NCI-H1417 (cell line): ENCODE data around the gene CDH22.

Experiments used
- DNase-seq, 3 experiments: peaks; one replicate each; lab custom pipeline; 2025; lab: John Stamatoyannopoulos, UW

Gene CDH22

DNA sequence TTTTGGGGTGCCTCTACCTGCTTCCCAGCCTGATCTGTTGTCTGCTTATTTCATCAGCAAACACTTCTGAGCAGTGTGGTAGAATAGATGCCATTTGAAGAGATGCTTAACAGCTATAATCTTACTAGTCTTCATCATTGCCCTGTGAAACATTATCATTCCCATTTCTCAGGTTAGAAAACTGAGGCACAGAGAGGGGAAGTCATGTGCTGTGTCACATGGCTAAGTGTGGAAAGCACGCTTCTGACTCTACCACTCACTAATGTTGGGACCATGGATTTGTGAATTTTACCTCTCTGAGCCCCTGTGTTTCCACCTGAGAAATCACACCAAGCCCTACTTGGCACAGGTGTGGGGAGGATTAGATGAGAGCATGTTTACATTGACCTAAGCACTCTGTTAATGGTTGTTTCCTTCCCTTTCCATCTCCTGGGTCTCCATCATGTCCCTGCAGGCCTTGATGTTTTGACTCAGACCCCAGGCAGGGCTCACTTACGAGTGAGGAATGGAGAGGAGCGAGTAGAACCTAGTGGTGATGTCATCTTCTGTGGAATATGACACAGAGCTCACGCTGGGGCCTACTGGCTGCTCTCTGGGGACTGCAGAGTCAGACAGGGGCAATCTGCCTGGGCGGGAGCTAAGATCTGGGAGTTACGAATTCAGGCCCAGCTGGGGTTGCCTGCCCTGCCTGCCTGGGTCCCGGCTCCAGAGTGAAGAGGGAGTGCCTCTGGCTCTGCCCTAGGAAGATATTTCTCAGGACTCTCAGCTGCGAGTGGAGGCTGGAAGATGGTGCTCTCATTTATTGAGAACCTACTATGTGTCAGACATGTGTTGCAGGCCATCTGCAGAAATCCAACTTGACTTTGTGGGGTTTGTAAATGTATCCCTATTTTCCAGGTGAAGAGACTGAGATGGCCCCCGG lies 64.3 kb downstream of the CDH22 start:
- peak in 2 of 3 experiments; percentile 29 to 68 for DNase-seq

DNA sequence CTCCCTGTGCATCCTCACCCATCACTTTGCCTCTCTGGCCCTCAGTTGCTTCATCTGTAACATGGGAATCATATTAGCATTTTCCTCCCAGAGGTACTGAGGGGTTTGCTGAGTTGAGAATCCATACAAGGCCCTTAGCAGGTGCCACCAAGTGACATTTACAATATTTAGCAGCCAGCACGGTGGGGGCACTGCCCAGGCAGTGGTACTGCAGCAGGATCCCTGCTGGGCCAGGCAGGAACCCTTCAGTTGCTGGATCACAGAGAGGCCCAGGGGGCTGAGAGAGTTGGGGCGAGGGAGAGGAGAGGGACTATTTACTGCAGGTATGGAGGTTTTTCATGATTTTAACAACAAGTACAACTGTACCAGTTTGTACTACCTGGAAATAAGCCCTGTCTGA lies 65.9 kb downstream of the CDH22 start:
- peak in 2 of 3 experiments; percentile 13 to 39 for DNase-seq

DNA sequence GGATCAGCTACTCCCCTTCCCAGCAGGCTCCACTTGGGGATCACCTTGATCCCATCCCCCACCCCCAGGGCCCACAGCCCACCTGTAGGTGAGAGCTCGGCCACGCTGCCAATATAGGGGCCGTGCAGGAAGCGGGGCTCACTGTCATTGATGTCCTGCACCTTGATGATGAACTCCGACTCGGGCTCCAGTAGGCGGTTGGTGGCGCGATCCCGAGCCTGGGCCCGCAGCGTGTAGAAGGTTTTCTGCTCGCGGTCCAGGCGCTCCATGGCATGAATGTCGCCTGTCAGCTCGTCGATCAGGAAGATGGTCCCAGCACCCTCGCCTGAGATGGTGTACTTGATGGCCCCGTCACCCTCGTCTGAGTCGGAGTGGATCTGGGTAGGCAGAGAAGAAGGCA lies 67.4 kb downstream of the CDH22 start:
- DNase-seq, result no peak

DNA sequence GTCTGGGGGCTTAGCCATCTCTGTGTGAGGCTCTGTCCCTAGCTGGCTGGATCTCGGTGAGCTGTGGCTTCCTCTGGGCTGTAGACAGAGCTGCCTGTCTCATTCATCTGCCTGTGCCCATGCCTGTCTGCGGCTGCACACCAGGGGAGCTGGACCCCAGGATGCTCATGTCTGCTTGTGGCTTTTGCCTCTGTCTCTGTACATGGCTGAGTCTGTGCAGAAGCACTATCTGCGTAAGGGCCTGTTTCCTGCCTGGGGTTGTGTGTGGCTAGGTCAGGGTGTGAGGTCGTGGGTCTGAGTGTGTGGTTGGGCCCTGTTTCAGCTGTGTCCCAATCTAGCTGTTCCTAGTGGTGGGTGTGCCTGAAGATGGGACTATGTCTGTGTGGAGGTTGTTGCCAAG lies 68.2 kb downstream of the CDH22 start:
- no peak for DNase-seq

DNA sequence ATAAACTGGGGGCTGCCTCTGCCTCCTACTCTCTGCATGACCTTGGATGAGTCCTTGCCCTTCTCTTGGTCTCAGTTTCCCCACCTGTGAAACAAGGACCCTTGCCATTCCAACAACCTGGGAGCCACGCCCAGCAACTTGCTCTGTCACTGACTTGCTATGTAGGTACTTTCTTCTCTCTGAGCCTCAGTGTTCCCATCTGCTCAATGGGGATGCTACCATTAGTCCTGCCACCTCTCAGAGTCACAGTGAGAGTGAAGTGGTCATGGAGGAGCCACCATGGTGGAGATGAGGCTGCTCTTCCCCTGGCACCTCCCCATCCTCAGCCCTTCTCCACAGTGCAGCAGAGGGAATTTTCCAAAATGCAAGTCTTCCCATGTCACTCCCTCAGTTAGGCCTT lies 70.6 kb downstream of the CDH22 start:
- DNase-seq, result no peak

DNA sequence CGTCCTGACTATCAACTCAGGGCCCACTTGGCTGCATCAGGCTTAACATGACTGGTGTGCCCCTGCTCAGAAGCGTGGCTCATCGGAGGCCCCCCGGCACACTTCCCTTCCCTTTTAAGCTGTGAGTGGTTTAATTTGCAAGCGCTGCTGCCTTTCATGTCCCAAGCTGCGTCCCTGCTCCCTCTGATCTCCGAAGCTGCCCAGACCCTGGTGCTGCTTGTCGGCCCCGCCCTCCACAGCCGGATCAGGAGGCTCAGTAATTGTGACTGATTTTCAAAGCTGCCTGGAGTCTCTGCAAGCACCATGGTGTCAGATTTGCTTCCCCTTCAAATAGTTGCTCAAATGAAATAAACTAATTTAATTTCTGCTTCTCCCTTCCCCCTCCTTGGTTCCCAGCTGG lies 71.1 kb downstream of the CDH22 start:
- DNase-seq, result no peak

DNA sequence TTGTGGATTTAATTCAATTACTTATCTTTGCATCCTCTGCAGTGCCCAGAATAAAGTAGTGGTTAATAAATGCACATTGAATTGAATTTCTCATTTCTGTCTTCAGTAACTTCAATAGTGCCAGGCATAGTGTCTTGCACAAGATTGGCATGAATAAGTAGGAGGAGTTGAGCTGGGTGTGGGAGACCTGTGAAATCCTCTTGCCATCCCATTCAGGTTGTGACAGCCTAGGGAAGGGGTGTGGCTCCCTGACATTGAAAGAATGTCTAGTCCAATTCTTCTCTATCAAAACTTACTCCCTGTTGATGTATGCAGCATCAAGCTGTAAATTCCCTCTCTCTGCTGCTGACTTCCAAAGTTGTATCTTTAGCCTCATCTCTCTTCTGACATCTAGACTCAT lies 73.2 kb downstream of the CDH22 start:
- DNase-seq, result no peak

DNA sequence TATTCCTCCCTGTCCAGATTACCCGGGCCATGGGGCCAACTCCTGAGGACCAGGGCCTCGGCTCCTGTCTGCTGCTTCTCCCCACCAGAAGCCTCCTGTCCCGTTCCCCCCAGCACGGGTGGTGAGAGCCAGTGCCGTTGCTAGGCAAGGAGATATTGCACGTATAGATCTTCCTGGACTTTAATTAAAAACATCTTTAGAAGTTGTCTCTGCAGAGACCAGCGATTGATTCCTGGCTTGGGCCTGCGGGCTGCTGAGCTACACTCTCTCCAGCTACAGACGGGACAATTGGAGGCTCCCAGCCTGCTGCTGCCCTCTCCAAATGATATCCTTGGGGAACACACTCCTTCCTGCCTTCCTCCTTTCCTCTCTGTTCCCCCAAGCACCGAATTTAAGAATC lies 74.6 kb downstream of the CDH22 start:
- no peak for DNase-seq

DNA sequence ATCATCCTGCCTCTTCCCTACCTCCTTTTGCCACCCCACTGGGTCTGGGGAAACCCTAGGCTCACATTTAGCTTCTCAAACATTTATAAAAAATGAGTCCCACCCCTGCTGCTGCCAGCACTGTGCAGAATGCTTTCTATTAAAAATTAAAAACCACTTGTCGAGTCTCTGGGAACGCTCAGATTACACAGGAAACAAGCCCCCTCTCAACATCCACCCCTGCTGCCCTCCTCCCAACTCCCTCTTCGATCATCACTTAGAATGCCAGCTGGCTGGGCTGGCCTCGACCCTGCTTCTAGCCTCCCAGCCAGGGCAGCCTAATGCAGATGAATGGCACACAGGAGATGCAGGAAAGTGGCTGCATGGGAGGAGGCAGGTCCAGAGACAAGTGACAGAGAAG lies 75.8 kb downstream of the CDH22 start:
- DNase-seq, result peak; percentile 30 to 89 (median 69)

DNA sequence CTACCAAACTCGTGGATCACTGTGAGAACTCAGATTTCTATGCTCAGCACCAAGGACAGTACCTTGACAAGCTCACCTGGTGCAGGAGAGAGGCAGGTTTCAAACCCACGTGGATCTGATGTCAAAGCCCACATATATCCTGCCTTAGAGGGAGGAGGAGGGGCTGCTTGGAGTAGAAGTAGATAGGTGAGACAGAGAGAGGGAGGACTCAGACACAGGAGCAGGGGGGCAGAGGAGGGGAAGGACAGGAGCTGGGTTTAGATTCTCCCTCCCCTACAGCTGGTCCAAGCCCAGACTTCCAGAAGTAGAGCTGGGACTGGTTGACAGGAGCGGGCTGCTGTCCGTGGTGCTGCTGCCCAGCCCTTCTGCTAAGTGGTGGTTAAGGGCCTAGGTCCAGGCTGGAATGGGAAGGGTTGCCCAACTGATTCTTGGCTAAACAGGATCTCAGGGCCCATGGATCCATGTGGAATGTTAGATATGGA lies 77.5 kb downstream of the CDH22 start:
- DNase-seq, result peak in 1 of 3 experiments; percentile 30

DNA sequence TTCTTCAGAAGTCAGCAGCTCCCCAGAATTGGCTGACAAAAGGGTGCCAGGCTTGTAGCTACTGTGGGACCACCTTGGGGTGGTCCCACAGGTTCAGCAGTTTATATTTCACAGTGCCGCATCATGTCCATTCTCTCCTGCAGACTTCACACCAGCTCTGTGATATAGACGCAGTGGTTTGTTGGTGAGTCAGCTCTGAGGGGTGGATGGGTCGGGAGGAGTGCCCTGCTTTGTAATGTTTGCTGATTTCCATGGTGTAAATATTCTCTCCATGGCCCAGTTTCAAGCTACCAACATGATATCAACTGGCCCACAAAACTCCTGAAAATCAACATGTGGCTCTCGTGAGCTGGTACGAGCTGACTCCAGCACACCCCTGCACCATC lies 78.2 kb downstream of the CDH22 start:
- no peak for DNase-seq

DNA sequence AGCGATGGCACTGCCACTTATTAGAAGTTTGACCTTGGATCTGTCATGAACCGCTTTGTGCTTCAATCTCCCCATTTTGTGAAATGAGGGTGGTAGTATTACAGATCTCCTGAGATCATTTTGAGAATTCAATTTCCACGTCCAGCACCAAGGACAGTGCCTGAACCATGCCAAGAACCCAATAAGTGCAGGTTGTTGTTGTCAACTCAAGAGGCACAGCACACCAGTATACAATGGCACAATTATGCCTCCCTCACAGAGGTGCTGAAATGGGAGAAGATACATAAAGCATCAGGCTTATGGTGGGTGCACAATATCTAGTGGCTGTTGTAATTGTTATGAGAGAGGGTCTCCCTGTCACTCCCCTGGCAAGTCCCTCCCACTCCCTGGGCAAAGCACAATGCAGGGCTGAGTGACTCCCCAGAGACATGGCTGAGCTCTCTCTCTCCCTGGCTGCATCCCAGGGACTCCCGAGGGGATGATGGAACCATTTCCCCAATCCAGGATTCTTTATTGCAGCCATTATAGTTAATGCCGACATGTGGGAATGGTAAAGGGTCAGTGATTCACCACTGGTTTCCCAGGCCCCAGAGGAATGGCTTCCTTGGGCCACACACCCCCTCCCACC lies 78.7 kb downstream of the CDH22 start:
- DNase-seq, result no peak

DNA sequence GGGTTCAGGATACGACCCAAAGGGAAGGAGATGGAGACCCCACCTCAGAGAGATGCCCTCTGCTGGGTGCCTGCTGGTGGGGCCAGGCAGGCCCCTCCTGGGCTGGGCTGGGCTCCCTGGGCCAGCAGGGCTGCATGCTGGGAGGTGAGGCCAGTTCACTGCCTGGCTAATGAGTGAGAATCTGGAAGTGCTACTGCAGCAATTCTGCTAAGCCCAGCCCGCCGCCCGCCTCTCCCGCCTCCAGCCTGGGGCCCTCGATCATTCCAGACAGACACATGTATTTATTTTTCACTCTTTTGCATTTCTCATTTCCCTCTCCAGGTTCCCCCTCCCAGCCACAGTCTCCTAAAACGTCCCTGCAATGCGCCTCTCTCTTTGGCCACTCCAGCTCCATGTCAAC lies 79.6 kb downstream of the CDH22 start:
- DNase-seq, result peak in 1 of 3 experiments; percentile 70

DNA sequence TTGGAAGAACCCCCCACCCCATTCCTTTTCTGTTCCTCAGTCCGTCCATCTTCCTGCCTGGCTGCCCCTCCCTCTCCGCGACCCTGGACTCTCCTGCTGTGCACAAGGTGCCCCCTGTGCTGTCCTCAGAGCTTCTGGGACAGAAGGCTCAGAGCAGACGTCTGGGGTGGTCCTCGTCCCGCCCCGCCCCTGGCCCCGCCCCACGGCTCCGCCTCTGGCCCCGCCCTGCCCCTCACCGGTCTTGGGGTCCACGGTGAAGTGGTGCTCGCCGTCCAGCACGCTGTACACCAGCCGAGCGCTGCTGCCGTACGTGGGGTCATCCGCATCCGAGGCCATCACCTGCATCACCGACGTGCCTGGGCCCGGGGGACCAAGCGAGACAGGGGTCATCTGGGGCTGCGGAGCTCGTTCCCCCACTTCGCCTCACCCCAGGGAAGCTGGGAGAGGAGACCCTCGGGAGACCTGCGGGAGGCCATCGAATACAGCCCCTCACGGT lies 81.0 kb downstream of the CDH22 start:
- DNase-seq, result no peak

DNA sequence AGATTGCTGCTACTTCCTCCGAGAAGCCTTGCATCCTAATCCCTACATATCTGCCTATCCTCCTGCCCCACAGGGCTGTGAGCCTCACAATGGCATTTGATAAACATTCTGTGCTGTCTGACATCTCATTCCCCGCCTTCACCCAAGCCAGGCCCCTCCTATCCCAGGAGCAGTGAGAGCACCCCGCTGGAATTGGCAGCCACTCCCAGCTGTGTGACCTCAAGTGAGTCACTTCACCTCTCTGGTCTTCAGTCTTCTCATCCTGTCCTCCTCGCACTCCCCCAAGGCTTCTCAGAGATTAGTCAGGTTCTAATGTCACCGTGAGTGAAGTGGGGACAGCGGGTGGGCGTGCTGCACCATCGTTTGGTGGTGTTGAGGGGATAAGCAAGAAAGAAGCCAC lies 81.7 kb downstream of the CDH22 start:
- DNase-seq, result no peak

DNA sequence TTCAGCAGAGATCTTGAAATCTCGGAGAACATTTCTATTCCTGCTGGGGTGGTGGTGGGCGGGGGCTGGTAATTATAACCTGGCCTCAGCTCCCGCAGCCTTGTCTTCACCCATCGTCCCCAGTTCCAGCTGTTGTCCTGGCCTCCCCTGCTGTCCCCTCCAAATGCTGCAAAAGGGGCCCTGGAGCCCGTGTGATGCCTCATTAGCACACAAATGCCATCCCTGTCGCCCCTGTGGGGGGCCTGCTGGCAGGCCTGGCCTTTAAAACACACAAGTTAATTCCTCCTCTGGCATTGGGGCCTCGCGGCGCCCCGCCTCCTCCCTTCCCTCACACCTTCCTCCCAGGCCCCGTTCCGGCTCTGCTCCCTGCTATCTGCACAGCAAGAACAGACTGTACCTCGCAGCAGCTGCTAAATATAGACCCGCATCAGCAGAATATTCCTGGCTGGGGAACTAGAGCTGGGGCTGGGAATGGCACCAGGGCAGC lies 85.7 kb downstream of the CDH22 start:
- DNase-seq, result peak in 1 of 3 experiments; percentile 57

DNA sequence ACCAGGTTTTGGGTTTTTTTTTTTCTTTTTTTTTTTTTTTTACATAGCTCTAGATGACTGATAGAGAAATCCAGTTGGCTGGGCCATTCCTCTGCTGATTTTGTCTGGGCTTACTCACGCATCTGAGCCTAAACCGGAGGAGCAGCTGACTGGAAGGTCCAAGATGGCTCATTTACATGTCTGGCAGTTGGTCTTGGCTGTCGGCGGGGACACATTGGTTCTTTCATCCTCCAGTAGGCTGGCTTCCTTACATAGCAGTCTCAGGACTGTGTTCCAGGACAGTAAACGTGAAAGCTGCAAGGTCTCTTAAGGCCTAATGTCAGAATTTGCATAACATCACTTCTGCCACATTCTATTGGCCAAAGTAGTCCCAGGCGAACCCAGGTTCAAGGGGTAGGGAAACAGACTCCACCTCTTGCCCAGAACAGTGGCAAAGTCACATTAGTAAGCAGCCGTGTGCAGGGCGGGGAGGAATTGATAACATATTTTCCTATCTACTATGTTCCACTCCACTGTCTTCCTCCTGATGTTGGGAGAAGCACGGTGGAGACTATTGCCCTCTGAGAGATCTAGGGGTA lies 87.0 kb downstream of the CDH22 start:
- peak in 1 of 3 experiments; percentile 51 for DNase-seq

DNA sequence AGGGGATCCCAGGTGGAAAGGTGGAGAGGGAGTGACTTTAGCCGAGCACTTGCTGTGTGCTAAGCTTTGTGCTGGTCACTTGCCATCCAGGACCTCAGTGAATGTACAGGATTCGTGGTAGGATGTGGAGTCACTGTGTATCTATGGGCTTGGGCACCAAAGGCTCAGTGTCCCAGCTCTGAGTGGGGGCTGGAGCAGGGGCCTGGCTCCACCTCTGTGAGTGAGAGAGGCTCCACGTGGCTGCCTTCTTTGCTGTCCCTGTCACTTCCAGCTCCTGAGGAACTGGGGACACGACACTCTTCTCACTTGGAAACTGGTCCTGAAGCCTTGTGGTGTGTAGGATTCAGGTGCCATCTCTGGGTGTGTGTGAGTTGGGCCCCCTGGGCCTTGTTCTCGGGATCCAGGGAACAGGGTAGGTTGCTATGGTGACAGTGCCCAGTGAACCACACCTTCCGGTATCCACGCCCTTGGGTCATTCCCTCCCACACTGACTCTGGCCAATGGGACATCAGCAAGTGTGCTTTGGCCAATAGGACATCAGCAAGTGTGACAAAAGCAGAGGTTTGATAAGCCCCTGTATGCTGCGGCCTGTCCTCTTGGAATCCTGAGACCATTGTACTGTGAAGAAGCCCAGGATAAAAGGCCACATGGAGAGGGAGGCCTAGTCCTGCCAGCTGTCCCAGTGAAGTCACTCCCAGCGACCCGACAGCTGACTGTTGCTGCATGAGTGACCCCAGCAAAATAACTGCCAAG lies 87.7 kb downstream of the CDH22 start:
- peak; percentile 74 to 96 (median 90) for DNase-seq

DNA sequence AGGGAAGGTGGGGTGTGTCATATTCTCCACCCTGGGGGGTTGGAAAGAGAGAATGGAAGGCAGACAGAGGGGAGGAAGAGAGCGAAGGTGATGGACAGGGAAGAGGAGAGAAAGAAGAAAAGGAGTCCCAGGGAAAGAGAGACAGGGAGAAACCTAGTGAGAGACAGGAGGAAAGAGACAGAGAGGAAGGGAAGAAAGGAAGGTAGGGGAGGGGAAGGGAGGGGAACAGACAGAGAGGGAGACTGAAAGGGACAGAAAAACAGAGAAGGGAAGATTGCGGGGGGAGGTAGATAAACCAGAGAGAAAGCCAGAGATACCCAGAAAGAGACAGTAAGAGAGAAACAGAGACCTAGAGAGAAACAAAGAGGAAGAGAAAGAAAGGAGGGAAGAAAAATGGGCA lies 88.4 kb downstream of the CDH22 start:
- DNase-seq, result no peak

DNA sequence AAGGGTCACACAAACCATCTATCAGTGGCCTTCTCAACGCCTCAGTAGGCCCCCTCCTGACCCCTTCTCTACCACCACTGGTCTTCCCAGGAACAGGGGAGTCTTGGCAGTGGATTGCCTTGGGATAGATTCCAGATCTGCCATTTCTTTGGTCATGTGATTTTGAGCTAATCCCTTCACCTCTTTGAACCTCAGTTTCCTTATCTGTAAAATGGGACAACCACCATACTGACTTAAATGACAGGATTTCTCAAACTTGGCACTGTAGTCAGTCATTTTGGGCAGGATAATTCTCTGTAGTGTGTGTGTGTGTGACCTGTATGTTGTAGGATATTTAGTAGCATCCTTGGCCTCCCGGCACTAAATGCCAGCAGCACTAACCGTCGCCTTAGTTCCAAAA lies 89.1 kb downstream of the CDH22 start:
- DNase-seq, result no peak

DNA sequence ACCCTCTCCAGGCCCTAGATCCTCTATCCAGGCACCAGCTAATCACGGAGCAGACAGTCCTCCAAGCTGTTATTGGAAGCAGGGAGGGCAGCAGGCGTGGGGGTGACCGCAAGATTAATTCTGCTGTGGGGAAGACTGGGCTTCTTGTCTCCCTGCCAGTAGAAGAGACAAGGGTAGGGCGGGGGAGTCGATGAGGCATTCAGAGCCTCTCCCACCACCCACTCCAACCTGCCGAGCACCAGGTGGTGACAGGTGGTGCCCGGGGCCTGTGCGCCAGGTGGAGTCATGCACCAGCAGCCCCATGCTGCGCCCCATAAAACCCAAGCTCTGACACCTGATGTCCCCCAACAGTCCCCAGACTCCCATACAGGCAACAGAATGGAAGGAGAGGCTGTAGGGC lies 89.6 kb downstream of the CDH22 start:
- DNase-seq, result peak; percentile 34 to 93 (median 62)

DNA sequence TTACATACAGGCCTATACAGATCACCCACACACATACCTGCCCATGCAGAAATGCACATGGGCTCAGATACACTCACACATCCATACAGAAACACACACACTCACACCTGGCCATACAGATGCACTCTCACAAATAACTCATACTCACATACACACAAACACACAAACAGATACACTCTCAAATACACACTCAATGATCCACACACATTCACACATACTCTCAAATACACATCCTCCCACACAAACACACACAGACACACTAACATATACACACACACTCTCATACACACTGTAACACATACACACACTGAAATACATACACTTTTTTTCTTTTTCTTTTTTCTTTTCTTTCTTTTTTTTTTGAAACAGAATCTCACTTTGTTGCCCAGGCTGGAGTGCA lies 90.7 kb downstream of the CDH22 start:
- DNase-seq, result no peak
